ENCODE results near the gene SLC28A1. TPM values are rescaled to one million over a fixed set of nuclear protein-coding genes. Genes with fewer than 3 reads are reported as not detected.

SLC28A1 gene
- total RNA-seq, 1 donor from 2014 or later, result not detected

DNA sequence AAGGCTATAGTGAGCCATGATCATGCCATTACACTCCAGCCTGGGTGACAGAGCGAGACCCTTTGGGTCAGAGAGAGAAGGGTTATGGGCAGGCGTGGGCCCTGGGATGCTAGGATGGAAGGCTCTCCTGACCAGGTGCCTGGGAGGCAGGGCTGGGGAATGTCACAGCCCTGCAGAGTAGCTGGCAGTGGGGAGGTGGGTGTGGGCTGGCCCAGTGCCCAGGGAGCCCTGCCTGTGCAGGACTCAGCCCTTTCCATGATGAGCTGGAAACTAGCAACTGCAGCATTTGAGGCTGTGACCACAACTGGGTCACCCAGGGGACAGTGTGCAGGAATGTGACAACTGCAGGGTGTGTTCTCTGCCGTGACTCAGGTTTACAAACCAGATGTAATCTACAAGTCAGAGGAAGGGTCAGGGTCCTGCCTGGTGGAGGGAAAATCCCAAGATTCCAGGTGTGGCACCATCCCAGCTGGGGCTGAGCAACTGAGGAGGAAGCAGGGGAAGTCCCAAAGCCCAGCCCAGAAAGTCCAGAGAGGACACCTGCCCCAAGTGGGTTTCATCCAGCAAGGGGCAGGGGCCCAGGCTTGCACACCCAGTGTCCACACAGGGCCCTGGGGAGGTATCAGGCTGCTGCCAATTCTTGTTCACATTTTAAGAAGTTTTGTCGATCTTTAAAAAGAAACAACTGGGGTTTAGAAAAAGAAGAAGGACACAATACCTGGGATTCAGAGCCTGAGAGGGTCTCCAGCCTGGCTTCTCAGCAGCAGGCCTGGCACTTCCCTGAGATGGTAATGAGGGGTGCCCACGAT is 45.5 kb downstream of the SLC28A1 start:
- H3K27me3 Mint-ChIP-seq (ENCODE audit: low read depth, unreplicated experiment), result peaks cover 2% of the 10 kb centered on the region
- no peak overlapping the region for H3K4me3 Mint-ChIP-seq (ENCODE audit: unreplicated experiment)
- H3K9me3 ChIP-seq (ENCODE audit: insufficient read depth, low read depth, low read length), result no peaks in the 10 kb centered on the region
- FAIRE-seq, result no peak
- no peak overlapping the region for H2AFZ ChIP-seq (ENCODE audit: low read depth, low read length)
- H3K27me3 ChIP-seq (ENCODE audit: insufficient read depth, low read length), result no peaks in the 10 kb centered on the region
- no peaks in the 10 kb centered on the region for H3K36me3 Mint-ChIP-seq (ENCODE audit: low read depth, unreplicated experiment)
- H4K20me1 ChIP-seq (ENCODE audit: insufficient read depth, low read length), result no peaks in the 10 kb centered on the region
- H3K27ac ChIP-seq (ENCODE audit: low read depth, low read length), result no peak overlapping the region
- no peaks in the 10 kb centered on the region for H3K36me3 ChIP-seq (ENCODE audit: insufficient read depth, low read length)
- peaks cover 11% of the 10 kb centered on the region for H3K4me1 ChIP-seq (ENCODE audit: insufficient read depth, low read length)
- peak; percentile 83 for DNase-seq (ENCODE audit: low read depth)
- H3K4me2 ChIP-seq (ENCODE audit: low read length), result peak overlapping the region; percentile 28
- H3K4me1 Mint-ChIP-seq (ENCODE audit: low read depth, unreplicated experiment), result peaks cover 13% of the 10 kb centered on the region
- no peaks in the 10 kb centered on the region for H3K9me3 Mint-ChIP-seq (ENCODE audit: unreplicated experiment)
- TF ChIP-seq, protein P1, sequence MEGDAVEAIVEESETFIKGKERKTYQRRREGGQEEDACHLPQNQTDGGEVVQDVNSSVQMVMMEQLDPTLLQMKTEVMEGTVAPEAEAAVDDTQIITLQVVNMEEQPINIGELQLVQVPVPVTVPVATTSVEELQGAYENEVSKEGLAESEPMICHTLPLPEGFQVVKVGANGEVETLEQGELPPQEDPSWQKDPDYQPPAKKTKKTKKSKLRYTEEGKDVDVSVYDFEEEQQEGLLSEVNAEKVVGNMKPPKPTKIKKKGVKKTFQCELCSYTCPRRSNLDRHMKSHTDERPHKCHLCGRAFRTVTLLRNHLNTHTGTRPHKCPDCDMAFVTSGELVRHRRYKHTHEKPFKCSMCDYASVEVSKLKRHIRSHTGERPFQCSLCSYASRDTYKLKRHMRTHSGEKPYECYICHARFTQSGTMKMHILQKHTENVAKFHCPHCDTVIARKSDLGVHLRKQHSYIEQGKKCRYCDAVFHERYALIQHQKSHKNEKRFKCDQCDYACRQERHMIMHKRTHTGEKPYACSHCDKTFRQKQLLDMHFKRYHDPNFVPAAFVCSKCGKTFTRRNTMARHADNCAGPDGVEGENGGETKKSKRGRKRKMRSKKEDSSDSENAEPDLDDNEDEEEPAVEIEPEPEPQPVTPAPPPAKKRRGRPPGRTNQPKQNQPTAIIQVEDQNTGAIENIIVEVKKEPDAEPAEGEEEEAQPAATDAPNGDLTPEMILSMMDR (IDR thresholded peaks at IDR 0.05; ENCODE audit: insufficient read depth, low read depth, low read length), result no peak
- no peak for TF ChIP-seq EZH2 (IDR thresholded peaks at IDR 0.05; ENCODE audit: insufficient read depth, low read length)
- no peak overlapping the region for H3K27ac Mint-ChIP-seq (ENCODE audit: unreplicated experiment)
- H3K9ac ChIP-seq (ENCODE audit: low read length), result no peak overlapping the region
- H3K4me3 ChIP-seq (ENCODE audit: insufficient read depth, low read depth, low read length), result no peak overlapping the region
- no peaks in the 10 kb centered on the region for H3K79me2 ChIP-seq (ENCODE audit: insufficient read depth, low read length)

DNA sequence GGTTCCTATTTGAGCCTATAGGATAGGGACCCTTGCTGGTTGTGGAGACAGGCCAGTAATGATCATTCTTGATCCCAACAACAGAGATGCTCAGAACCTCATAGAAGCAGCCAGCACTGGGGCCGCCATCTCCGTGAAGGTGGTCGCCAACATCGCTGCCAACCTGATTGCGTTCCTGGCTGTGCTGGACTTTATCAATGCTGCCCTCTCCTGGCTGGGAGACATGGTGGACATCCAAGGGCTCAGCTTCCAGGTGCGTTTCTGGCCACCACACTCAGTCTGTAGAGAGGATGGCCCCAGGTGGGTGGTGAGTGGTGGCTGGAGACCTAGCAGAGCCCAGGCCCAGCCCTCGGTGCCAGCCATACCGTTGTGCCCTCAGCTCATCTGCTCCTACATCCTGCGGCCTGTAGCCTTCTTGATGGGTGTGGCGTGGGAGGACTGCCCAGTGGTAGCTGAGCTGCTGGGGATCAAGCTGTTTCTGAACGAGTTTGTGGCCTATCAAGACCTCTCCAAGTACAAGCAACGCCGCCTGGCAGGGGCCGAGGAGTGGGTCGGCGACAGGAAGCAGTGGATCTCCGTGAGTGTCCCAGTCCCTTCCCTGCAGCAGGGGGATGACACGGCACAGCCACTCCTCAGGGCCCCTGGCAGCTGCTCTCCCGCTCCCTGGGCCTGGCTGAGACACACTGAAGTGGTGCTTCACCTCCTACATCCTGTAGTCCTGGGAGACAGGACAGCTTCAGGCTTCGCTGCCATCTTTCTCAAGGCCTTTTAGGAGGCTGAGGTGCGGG is 50.7 kb downstream of the SLC28A1 start:
- Histone ChIP-seq H4K20me1 (ENCODE audit: insufficient read depth, low read length) (no peaks in the 10 kb centered on the region), H3K4me1 (ENCODE audit: insufficient read depth, low read length) (peaks cover 3% of the 10 kb centered on the region), H3K9me3 (ENCODE audit: insufficient read depth, low read depth, low read length) (no peaks in the 10 kb centered on the region), H3K4me2 (ENCODE audit: low read length) (no peak overlapping the region), H2AFZ (ENCODE audit: low read depth, low read length) (no peak overlapping the region), H3K27me3 (ENCODE audit: insufficient read depth, low read length) (no peaks in the 10 kb centered on the region), H3K79me2 (ENCODE audit: insufficient read depth, low read length) (no peaks in the 10 kb centered on the region), H3K9ac (ENCODE audit: low read length) (no peak overlapping the region), H3K4me3 (ENCODE audit: insufficient read depth, low read depth, low read length) (no peak overlapping the region), H3K36me3 (ENCODE audit: insufficient read depth, low read length) (no peaks in the 10 kb centered on the region), H3K27ac (ENCODE audit: low read depth, low read length) (no peak overlapping the region)
- H3K4me3 Mint-ChIP-seq (ENCODE audit: unreplicated experiment), result no peak overlapping the region
- peaks cover 4% of the 10 kb centered on the region for H3K27me3 Mint-ChIP-seq (ENCODE audit: low read depth, unreplicated experiment)
- DNase-seq (ENCODE audit: low read depth), result no peak
- no peaks in the 10 kb centered on the region for H3K4me1 Mint-ChIP-seq (ENCODE audit: low read depth, unreplicated experiment)
- no peaks in the 10 kb centered on the region for H3K9me3 Mint-ChIP-seq (ENCODE audit: unreplicated experiment)
- TF ChIP-seq, protein P1 (IDR thresholded peaks at IDR 0.05; ENCODE audit: insufficient read depth, low read depth, low read length), result no peak
- no peak for TF ChIP-seq EZH2 (IDR thresholded peaks at IDR 0.05; ENCODE audit: insufficient read depth, low read length)
- FAIRE-seq, result no peak
- no peak overlapping the region for H3K27ac Mint-ChIP-seq (ENCODE audit: unreplicated experiment)
- no peaks in the 10 kb centered on the region for H3K36me3 Mint-ChIP-seq (ENCODE audit: low read depth, unreplicated experiment)
